ENCODE measurements around the gene SMCO4. TPM values are rescaled to one million over a fixed set of nuclear protein-coding genes. Genes with fewer than 3 reads are reported as not detected.
"Not testable (repeated sequence)": the region's sequence is repeated elsewhere in the genome, so short reads cannot be mapped to it uniquely, and the experiment has no call there.

Gene SMCO4
- total RNA-seq, 1 experiment from 2014 or later, result 27.5 TPM

DNA sequence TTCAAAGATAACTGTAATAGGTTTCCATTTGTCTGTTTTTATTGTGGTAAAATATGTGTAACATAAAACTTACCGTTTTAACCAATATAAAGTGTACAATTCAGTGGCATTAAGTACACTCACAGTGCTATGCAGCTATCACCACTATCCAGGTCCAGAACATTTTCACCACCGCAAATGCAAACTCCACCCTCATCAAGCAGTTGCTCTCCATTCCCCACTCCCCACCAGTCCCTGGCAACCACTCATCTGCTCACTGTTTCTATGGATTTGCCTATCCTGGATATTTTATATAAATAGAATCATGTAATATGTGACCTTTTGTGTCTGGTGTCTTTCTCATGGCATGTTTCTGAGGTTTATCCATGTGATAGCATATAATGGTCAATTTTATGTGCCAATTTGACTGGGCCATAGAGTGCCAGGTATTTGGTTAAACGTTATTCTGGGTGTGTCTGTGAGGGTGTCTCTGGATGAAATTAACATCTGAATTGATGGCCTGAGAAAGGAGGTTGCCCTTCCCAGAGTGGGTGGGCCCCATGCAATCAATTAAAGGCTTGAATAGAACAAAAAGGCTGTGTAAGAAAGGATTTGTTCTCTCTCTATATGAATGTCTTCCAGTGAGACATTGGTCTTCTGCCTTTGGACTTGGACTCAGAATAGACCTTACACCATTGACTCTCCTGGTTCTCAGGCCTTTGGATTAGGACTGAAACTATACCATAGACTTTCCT lies 17.2 kb upstream of the SMCO4 start:
- no peak for DNase-seq (ENCODE audit: low read depth)

- DNase-seq (ENCODE audit: low read depth), result no peak
These were observed 16.5 kb upstream of the SMCO4 start for GRCh38 chr11:93559681-93560080.

GRCh38 chr11:93552874-93553273 lies 9.7 kb upstream of the SMCO4 start:
- DNase-seq (ENCODE audit: low read depth), result no peak

GRCh38 chr11:93549976-93550375 lies 6.8 kb upstream of the SMCO4 start:
- DNase-seq (ENCODE audit: low read depth), result no peak

- no peak for DNase-seq (ENCODE audit: low read depth)
These were observed 5.6 kb upstream of the SMCO4 start for GRCh38 chr11:93548679-93549319.

DNA sequence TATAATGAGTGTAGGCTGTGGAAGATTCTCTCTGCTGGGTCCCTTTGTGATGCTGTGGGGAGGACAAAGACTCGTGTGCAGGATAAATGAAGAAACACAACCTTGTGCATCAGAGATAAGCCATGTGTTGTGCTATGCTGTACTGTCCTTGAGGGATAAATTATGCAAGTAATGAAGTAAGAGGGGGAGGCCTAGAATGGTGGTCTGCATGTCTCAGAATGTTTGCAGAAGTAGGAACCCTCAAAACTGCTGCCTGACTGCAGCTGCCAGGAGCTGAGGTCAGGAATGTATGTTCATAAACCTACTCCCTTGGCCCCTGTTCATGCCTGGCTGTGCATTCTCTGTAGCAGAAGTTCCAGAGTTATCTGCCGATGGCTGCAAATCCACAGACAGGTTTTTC lies 4.6 kb upstream of the SMCO4 start:
- DNase-seq (ENCODE audit: low read depth), result no peak

DNA sequence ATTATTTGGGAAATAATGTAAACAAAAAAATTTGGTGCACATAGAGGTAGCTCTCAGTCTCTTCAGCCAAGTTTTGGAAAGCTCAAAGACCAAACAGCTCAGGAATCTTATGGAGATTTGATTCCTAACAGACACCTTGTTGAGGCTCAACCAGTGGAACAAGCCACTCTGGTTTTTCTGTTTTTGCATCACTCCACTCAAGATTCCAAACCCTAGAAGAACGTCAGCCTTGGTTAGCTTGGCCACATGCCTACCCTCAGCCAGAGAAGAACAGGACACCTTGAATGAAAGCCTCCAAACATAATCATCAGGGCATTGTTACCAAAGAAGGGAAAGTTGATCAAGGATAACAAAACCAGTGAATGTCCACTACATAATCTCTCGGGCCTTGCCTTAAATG lies 3.8 kb upstream of the SMCO4 start:
- DNase-seq (ENCODE audit: low read depth), result no peak

- DNase-seq (ENCODE audit: low read depth), result no peak
These were observed 2.4 kb upstream of the SMCO4 start for GRCh38 chr11:93545566-93545965.

- DNase-seq (ENCODE audit: low read depth), result no peak
These were observed 371 bp downstream of the SMCO4 start for GRCh38 chr11:93542811-93543229.

DNA sequence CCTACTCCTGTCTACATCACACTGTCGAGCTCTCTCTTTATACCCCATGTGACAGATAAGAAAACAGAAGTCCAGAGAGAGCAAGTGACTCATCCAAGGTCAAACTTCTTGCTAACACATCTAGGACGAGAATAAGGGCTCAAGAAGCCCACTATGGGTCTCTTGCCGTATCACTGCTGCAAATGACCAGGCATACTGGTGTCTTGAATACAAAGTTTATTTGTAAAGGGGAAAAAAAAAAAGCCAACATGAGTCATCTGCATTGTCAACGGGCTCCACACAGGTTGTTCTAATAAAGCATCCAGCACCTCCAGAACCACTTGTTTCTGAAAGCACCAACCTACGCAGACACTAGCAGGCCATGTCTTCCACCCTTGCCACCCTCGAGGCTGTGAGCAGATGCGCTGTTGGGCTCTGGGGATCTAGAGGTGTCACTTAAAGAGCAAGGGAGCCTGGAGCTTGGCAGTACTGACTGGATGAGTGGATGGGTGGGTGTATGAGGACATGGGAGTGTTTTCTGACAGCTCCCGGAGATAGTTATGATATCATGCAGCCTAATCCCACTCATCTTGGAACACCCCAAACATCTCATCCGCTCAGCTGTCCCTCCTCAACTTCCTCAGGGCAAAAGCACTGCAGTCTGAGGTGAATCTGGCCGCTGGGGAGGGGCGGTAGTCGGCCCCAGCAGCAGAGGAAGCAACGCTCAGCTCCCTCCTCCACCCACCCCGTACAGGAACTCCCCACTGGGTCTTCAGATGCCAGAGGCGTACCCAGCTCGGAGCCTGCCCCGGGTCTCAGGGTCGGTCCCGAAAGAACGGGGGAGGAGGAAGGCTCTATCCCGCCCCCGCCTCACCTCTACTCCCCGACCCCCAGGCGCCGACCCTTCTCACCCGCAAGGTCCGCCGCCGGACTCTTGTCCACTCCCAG lies 1.0 kb downstream of the SMCO4 start:
- peak; percentile 59 for DNase-seq (ENCODE audit: low read depth)

- no peak for DNase-seq (ENCODE audit: low read depth)
These were observed 2.2 kb downstream of the SMCO4 start for GRCh38 chr11:93540896-93541553.

- DNase-seq (ENCODE audit: low read depth), result no peak
These were observed 2.9 kb downstream of the SMCO4 start for GRCh38 chr11:93540337-93540736.

DNA sequence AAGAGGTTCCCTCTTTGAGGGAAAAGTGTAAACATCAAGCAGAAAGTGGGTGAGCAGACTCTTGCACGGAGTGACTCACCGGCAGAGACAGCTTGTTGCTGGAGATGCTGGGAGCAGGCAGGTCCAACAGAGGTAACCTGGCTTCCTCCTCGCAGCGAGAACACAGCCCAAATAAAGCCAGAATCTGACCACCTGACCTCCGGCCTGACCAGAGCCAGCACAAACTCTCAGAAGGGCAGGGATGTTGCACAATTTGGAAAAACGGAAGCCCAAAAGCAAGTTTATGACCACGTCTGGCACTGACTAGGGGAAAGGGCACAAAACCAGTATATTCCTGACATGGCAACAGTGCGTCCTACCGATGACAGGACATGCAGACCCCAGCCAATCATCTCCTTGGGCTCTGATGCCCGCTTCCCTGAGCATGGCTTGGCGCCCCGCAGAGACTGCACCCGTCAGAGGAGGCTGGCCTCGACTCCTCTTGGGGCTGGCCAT lies 5.4 kb downstream of the SMCO4 start:
- DNase-seq (ENCODE audit: low read depth), result peak; percentile 33

GRCh38 chr11:93537049-93537448 lies 6.1 kb downstream of the SMCO4 start:
- no peak for DNase-seq (ENCODE audit: low read depth)

GRCh38 chr11:93536101-93536861 lies 6.9 kb downstream of the SMCO4 start:
- no peak for DNase-seq (ENCODE audit: low read depth)

DNA sequence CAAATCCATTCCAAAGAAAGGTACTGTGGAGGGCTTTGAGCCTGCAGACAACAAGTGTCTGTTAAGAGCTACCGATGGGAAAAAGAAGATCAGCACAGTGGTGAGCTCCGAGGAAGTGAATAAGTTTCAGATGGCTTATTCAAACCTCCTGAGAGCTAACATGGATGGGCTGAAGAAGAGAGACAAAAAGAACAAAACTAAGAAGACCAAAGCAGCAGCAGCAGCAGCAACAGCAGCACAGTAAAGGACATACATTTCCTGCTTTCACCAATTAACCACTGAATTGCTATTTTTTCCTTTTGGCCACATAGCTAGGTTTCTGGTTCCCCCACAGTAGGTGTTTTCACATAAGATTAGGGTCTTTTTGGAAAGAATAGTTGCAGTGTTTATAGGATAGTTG lies 7.6 kb downstream of the SMCO4 start:
- not testable (repeated sequence) for DNase-seq (ENCODE audit: low read depth)

DNA sequence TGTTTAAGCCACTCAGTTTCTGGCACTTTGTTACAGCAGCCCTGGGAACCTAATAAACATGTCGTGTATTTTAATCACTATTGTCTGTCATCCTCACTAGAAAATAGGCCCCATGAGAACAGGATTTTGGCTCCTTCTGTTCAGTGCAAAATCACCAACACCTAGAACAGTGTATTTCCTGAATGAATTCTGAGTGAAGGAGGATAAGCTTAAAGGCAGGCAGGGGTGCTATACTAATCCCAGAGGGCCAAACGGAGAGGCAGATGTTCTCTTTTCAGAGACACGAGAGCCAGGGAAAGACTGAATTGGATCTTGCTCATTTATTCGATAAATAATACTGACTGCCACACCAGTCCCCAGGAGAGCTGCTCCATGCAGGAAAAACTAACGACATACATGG lies 10.4 kb downstream of the SMCO4 start:
- DNase-seq (ENCODE audit: low read depth), result no peak

DNA sequence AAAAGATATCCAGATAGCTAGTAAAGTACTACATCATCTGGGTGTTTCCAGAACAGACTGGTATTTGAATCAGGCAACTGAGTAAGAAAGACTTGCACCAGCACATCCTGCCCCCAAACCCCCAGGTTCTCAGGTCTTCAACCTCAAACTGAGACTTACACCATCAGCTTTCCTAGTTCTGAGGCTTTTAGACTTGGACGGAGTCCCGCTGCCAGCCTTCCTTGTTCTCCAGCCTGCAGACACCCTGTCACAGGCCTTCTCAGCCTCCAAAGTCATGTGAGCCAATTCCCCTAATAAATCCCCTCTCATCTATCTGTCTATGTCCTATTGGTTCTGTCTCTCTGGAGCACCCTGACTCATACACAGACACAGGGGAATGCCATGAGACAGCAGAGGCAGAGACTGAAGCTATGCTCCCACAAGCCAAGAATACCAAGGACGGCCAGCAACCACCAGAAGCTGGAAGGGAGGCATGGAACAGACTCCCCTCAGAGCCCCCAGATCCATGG lies 10.9 kb downstream of the SMCO4 start:
- DNase-seq (ENCODE audit: low read depth), result no peak

GRCh38 chr11:93530468-93530826 lies 12.7 kb downstream of the SMCO4 start:
- DNase-seq (ENCODE audit: low read depth), result no peak

GRCh38 chr11:93529707-93530467 lies 13.3 kb downstream of the SMCO4 start:
- DNase-seq (ENCODE audit: low read depth), result peak; percentile 17

Measured in Daoy (cell line).